Aorta (tissue), 5 donors: ENCODE data around the gene RAB13. TPM values are rescaled to one million over a fixed set of nuclear protein-coding genes. Genes with fewer than 3 reads are reported as not detected.

Source experiments
- ATAC-seq: fragments of 200-7000 bp; cut with Tn5 transposase; one replicate; pipeline ENCODE4 v1.9.1; 2022; ENCODE audit warnings: moderate library complexity; ENCODE audit not compliant: low FRiP score
- DNase-seq, 2 donors: peaks; one replicate each; pipeline ENCODE4 v3.0.0-alpha.2; 2020
- H3K27ac ChIP-seq, 2 donors: one replicate each; pipeline ENCODE4 v1.5.1; 2013; ENCODE audit warnings: low read length in 2 of 2, mild to moderate bottlenecking in 2 of 2, moderate library complexity in 2 of 2, control low read depth in 1 of 2, inconsistent platforms in 1 of 2, low read depth in 1 of 2
- H3K27me3 ChIP-seq, 2 donors: one replicate each; pipeline ENCODE4 v1.6.1; 2013; ENCODE audit warnings: control low read depth in 1 of 2, low read length in 1 of 2, mild to moderate bottlenecking in 1 of 2, moderate library complexity in 1 of 2; ENCODE audit not compliant: insufficient read depth in 2 of 2, control insufficient read depth in 1 of 2
- H3K36me3 ChIP-seq, 2 donors: one replicate each; pipeline ENCODE4 v1.6.1; 2013; ENCODE audit warnings: control low read depth in 1 of 2, low read length in 1 of 2, mild to moderate bottlenecking in 1 of 2; ENCODE audit not compliant: insufficient read depth in 2 of 2, control insufficient read depth in 1 of 2
- H3K4me1 ChIP-seq, 2 donors: one replicate each; pipeline ENCODE4 v1.6.1; 2013; ENCODE audit warnings: low read length in 2 of 2, control low read depth in 1 of 2, mild to moderate bottlenecking in 1 of 2, moderate library complexity in 1 of 2; ENCODE audit not compliant: insufficient read depth in 2 of 2, control insufficient read depth in 1 of 2
- H3K4me3 ChIP-seq, 2 donors: one replicate each; pipeline ENCODE4 v1.5.1; 2013; ENCODE audit warnings: low read length in 2 of 2, control low read depth in 1 of 2, mild to moderate bottlenecking in 1 of 2
- H3K9me3 ChIP-seq: one replicate; pipeline ENCODE4 v1.6.1; 2013; ENCODE audit warnings: mild to moderate bottlenecking, low read length; ENCODE audit not compliant: control insufficient read depth
- WGBS, 2 donors: extraction: QIAGEN DNeasy Blood & Tissue Kit; methylation state at CpG; one replicate each; pipeline ENCODE4 v1.1.7; 2013; 5-methylcytosine and 5-hydroxymethylcytosine counted together
- intact Hi-C, 2 donors: fragments of 100-400 bp; cut with DNase I; formaldehyde crosslinking; loops; one replicate each; pipeline versions ENCODE4 v1.14.2 to v1.15.0; 2022
- polyA plus RNA-seq, 2 donors: library from polyadenylated mRNA; stranded (reverse); fragments of 200-250 nt; gene quantifications; one replicate each; pipeline ENCODE4 v1.2.3, GENCODE V29; 2013
- total RNA-seq, 2 donors: library from RNA; stranded (reverse); fragmentation: NEBNext Ultra II Directional; extraction: Animal tissue kit (Norgen Biotek cat#: 25700); gene quantifications; one replicate each; pipeline ENCODE4 v1.2.1, GENCODE V29; 2021
- donor health status: healthy with polysubstance abuse.
- donor health status: Bipolar disorder and iron deficiency.
- donor health status: DM: no; HTN: no; CAD: no.
- donor health status: DM: no; HTN: no; CAD: no.
- donor health status: DM: yes; HTN: yes; CAD: no.

RAB13 gene
- total and polyA plus RNA-seq, 4 donors, result 127 to 643 (median 200) TPM

DNA sequence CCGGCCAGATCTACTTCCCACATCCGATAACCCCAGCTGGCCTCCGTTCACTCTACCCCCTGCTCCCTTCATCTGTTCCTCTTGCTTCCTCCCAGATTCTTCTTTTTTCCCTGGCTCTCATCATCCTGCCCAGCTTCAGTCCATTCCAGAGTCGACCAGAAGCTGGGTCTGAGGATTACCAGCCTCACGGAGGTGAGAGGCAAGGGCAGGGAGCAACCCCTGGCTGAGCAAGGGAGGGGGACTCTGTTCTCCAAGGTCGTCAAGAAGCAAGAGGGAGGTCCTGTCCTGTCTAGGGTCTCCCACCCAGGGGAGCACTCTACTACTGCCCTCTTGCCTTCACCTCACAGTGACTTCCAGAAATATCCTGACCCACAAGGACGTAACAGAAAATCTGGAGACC, 12.6 kb downstream of the RAB13 start:
- H3K4me1 ChIP-seq, result no peaks in the 10 kb centered on the region
- ATAC-seq (no peak), DNase-seq (no peak)
- no peak overlapping the region for H3K27ac ChIP-seq
- H3K36me3 ChIP-seq, result peaks cover 0 to 2% of the 10 kb centered on the region in 2 donors
- 67 to 73% methylated on average over 7 of the region's 7 CpGs for WGBS, 2 donors
- no peak overlapping the region for H3K4me3 ChIP-seq
- H3K9me3 ChIP-seq, result no peaks in the 10 kb centered on the region
- no peaks in the 10 kb centered on the region for H3K27me3 ChIP-seq
- intact Hi-C loops, result no loop called here

DNA sequence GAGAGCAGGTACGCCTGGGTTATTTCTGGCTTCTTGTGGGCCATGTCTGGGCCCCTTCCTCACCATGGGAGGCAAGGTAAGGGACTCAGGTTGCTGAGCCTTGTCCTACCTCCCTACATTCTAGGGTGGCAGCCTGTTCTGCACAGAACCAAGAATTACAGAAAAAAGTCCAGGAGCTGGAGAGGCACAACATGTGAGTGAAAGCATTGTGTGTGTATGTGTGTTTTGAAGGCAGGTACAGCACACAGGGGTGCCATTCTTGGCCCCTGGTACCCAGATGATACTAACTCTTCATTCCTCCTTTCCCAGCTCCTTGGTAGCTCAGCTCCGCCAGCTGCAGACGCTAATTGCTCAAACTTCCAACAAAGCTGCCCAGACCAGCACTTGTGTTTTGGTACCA, 13.1 kb downstream of the RAB13 start:
- Histone ChIP-seq H3K27me3 (no peaks in the 10 kb centered on the region), H3K36me3 (peaks cover 0 to 2% of the 10 kb centered on the region in 2 donors), H3K4me3 (no peak overlapping the region), H3K9me3 (no peaks in the 10 kb centered on the region), H3K4me1 (no peaks in the 10 kb centered on the region), H3K27ac (no peak overlapping the region)
- intact Hi-C loops, result no loop called here
- DNase-seq (peak in 1 of 2 donors; percentile 5), ATAC-seq (no peak)
- 88 to 98% methylated on average over 3 of the region's 3 CpGs for WGBS, 2 donors

DNA sequence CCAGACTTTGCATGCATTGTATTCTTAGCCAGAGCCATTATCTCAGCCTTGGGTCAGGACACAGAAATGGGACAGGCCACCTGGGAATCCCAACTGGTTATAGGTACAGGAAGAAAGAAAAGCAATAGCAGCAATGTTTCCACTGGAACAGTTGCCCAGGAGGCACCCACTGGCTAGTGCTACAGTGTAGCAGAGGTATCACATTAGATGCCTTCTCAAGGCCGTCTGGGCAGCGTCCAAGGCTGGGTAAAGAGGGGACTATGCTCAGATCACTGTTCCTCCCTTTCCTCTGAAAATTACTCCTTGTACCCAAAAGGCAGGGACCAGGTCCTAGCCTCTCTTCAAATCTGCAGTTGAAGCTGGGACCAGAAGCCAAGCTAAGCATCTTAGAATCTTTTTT, 15.8 kb downstream of the RAB13 start:
- Histone ChIP-seq H3K9me3 (no peaks in the 10 kb centered on the region), H3K27ac (no peak overlapping the region), H3K4me3 (no peak overlapping the region), H3K36me3 (peaks cover 0 to 2% of the 10 kb centered on the region in 2 donors), H3K4me1 (no peaks in the 10 kb centered on the region), H3K27me3 (no peaks in the 10 kb centered on the region)
- intact Hi-C loops, result no loop called here
- whole genome bisulfite sequencing, 2 donors, result 85 to 96% methylated on average over 2 of the region's 2 CpGs
- peak in 1 of 2 donors; percentile 17 for DNase-seq
- ATAC-seq, result no peak

DNA sequence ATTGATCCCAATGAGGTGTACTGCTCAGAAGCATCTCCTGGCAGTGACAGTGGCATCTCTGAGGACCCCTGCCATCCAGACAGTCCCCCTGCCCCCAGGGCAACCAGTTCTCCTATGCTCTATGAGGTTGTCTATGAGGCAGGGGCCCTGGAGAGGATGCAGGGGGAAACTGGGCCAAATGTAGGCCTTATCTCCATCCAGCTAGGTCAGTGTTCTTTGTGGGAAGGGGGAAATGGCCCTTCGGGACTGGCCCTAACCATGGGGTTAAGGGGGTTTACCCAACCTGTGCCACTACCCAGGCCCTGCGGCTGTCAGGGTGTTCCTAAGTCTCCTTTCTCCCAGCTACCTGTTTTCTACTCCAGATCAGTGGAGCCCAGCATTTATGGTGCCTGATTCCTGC, 17.2 kb downstream of the RAB13 start:
- Histone ChIP-seq H3K36me3 (no peaks in the 10 kb centered on the region), H3K4me3 (no peak overlapping the region), H3K27ac (no peak overlapping the region), H3K9me3 (no peaks in the 10 kb centered on the region), H3K4me1 (no peaks in the 10 kb centered on the region), H3K27me3 (no peaks in the 10 kb centered on the region)
- WGBS, 2 donors, result 84 to 92% methylated on average over 2 of the region's 2 CpGs
- ATAC-seq, result no peak
- DNase-seq, result no peak
- intact Hi-C loops, result loop anchor here in 1 of 2 donors (1.0 kb wide), 1 partner anchor 147 kb away; no protein-coding TSS in a partner anchor

DNA sequence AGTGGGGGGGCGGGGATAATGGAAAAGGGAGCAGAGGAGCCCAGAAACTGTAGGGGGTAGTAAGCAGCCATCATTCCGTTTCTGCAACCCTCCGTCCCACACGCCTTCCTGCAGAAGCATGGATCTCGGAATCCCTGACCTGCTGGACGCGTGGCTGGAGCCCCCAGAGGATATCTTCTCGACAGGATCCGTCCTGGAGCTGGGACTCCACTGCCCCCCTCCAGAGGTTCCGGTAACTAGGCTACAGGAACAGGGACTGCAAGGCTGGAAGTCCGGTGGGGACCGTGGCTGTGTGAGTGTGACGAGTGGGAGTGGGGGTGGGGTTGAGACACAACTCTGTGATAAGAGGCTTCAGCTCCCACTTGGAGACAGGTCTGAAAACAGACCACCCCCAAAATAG, 17.7 kb downstream of the RAB13 start:
- Histone ChIP-seq H3K36me3 (no peaks in the 10 kb centered on the region), H3K27ac (no peak overlapping the region), H3K9me3 (no peaks in the 10 kb centered on the region), H3K4me1 (no peaks in the 10 kb centered on the region), H3K27me3 (no peaks in the 10 kb centered on the region), H3K4me3 (peak overlapping the region; percentile 46 to 68)
- intact Hi-C loops, result loop anchor here in 1 of 2 donors (1.0 kb wide), 1 partner anchor 146 kb away; no protein-coding TSS in a partner anchor
- WGBS, 2 donors, result 13% methylated on average over 12 to 13 of the region's 13 CpGs
- DNase-seq (peak in 1 of 2 donors; percentile 47), ATAC-seq (no peak)

DNA sequence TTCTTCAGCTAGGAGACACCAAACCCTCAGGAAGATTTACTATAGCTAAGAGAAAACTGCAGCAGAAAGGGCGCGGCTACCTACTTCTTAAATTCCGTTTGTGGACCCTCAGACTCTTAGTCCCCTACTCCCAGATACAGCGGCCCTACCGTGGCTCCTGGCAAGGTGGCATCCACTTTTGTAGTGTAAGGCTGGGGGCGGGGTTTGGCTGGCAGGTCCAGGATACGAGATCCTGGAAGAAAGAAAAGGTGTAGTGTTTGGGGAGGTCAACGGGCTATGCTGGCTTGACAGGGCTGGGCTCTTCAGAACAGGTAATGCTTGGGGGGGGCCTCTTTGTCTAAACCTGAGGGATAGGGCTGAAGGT, 18.2 kb downstream of the RAB13 start:
- no peaks in the 10 kb centered on the region for H3K36me3 ChIP-seq
- H3K4me3 ChIP-seq, result peak overlapping the region; percentile 46 to 68
- no peaks in the 10 kb centered on the region for H3K27me3 ChIP-seq
- H3K9me3 ChIP-seq, result no peaks in the 10 kb centered on the region
- DNase-seq, result peak in 1 of 2 donors; percentile 62
- peak overlapping the region in 1 of 2 donors; percentile 61 for H3K27ac ChIP-seq
- intact Hi-C loops, result loop anchor here in 1 of 2 donors (1.0 kb wide), 1 partner anchor 146 kb away; no protein-coding TSS in a partner anchor
- 0 to 1% methylated on average over 8 of the region's 8 CpGs for WGBS, 2 donors
- no peak for ATAC-seq
- no peaks in the 10 kb centered on the region for H3K4me1 ChIP-seq

DNA sequence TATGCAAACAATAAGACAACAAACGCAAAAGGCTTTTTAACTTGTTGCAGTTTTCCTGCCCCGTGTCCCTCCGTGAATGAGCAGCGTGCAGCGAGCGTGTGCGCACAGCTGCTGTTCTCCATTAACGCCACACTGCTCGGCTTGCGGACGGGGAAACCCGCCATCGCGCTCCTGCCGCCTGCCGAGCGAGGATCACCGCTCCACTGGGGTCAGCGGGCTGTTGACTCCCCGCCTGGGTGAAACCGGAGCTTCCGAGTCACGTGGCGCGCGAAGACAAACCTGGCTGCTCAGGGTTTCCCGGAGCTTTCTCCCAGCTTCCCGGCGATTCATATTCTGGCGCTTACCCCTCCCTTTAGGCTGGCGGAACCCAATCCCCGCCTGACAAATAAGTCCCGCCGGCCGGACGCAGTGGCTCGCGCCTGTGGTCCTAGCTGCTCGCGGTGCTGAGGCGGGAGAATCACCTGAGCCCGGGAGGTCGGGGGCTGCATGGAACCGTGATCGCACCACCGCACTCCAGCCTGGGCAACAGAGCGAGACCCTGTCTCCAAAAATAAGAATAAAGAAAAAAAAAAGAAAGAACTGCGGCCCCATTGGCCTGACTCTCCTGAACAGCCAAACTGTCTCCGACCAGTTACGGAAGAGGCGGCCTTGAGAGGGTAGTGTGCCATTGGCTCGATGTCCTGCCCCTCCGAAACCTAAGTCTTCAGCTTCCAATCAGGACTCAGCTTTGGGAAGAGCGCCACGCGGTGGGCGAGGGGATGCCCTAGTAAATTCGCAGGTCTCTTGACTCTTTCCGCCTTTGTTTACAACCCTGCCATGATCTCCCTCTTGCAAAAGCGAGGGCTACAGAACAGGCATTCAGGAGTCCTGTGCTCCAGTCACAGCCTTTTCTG, 18.8 kb downstream of the RAB13 start, which contains the start of gene CREB3L4:
Gene CREB3L4 (plus strand): TSS at position 796 of the 893 bp plus-strand sequence. CDS start 624 bp downstream, outside the sequence.
- DNase-seq, result peak; percentile 94 to 96
- H3K4me3 ChIP-seq, result peak within 1 kb of the TSS; percentile 46 to 68
- H3K27ac ChIP-seq, result peak within 1 kb of the TSS in 1 of 2 donors; percentile 72
- H3K36me3 ChIP-seq, result no peaks in the 10 kb centered on the region
- H3K27me3 ChIP-seq, result no peaks in the 10 kb centered on the region
- no peaks in the 10 kb centered on the region for H3K9me3 ChIP-seq
- peak; percentile 93 for ATAC-seq
- no peaks in the 10 kb centered on the region for H3K4me1 ChIP-seq
- intact Hi-C loops, result no loop called here
- 0% methylated on average over 60 of the region's 60 CpGs for WGBS, 2 donors

DNA sequence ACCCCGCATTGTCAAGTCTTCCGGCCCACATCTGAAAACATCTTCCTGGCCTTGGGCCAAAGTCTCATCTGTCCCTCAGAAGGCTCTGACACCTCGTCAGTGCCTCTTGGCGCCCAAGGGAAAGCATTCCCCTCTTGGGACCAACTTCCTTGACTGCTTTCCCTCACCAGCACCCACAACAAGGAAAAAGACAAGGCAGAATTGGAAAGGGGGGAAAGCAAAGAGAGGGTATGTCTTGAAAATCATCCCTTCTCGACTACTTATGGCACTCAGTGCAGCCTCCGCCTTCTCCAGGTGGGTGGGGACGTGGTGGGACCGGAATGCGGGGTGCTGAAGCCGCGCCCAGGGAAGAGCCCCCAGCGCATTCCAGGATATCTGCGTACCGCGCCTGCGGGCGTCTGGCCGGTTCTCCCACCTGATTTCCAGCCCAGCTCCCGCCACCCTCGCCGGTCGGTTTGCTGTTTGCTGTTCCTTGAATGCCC, 22.2 kb downstream of the RAB13 start:
- 0 to 2% methylated on average over 22 of the region's 22 CpGs for WGBS, 2 donors
- Histone ChIP-seq H3K27me3 (no peaks in the 10 kb centered on the region), H3K4me3 (peak overlapping the region; percentile 63 to 73), H3K27ac (peak overlapping the region in 1 of 2 donors; percentile 73), H3K9me3 (no peaks in the 10 kb centered on the region), H3K36me3 (peaks cover 0 to 3% of the 10 kb centered on the region in 2 donors), H3K4me1 (peaks cover 0 to 2% of the 10 kb centered on the region in 2 donors)
- intact Hi-C loops, result no loop called here
- no peak for ATAC-seq
- no peak for DNase-seq
